ENCODE measurements around the gene KRT82.

DNA sequence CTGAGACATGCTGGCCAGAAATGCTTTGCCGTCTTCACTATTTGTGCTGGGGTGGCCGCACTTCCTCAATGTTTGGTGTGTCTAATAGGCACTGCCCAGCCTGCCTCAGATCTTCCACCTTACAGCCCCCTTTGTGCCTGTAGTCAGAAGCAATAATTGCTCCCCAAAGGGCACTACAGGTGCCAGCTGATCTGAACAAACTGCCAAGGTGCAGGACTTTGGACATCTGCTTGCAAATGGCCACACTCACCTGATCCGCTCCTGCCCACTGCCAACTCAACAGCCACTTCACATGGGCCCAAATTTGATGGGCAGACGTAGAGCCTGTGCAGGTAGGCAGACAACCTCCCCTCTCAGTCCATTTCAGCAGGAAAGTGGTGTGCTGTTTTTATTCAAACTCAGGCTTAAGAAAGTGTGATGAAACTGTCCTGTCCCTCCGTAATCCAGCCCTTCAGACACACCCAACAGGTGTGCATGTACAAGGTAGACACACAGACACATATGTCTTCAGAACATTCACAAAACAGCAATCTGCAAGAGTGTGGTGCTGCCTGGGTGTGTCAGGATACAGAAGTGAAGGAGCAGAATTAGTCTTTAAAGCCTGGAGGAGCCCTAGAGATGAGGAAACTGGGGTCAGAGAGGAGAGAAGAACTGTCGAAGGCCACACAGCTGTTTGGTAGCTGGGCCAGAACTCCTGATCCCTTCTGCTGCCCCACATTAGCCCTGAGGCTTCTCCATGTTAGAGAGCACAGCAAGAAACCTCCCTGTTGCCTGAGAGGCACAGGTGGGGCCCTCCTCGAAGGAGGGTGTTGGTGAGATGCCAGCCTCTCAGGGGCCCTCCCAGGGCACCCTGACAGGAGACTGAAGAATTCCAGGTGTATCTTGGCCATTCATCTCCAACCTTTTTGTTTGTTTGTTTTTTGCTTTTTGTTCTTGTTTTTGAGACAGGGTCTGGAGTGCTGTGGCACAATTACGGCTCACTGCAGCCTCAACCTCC is 32.5 kb upstream of the KRT82 start:
- TF ChIP-seq, protein P1, sequence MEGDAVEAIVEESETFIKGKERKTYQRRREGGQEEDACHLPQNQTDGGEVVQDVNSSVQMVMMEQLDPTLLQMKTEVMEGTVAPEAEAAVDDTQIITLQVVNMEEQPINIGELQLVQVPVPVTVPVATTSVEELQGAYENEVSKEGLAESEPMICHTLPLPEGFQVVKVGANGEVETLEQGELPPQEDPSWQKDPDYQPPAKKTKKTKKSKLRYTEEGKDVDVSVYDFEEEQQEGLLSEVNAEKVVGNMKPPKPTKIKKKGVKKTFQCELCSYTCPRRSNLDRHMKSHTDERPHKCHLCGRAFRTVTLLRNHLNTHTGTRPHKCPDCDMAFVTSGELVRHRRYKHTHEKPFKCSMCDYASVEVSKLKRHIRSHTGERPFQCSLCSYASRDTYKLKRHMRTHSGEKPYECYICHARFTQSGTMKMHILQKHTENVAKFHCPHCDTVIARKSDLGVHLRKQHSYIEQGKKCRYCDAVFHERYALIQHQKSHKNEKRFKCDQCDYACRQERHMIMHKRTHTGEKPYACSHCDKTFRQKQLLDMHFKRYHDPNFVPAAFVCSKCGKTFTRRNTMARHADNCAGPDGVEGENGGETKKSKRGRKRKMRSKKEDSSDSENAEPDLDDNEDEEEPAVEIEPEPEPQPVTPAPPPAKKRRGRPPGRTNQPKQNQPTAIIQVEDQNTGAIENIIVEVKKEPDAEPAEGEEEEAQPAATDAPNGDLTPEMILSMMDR (IDR thresholded peaks at IDR 0.05): no peak
- TF ChIP-seq POLR2A (IDR thresholded peaks at IDR 0.05): no peak

Data from thyroid gland (tissue), 4 donors.